Naive thymus-derived CD4-positive, alpha-beta T cell (primary cell): ENCODE results near the gene BBS9. TPM values are rescaled to one million over a fixed set of nuclear protein-coding genes. Genes with fewer than 3 reads are reported as not detected.
"Not testable (repeated sequence)": the region's sequence is repeated elsewhere in the genome, so short reads cannot be mapped to it uniquely, and the experiment has no call there.

Experiments
- ATAC-seq: fragments of 150-1000 bp; cut with Tn5 transposase; 2 replicates; pipeline ENCODE4 v1.10.0; 2021; ENCODE audit warnings: mild to moderate bottlenecking, moderate library complexity
- CTCF ChIA-PET: fragments of 350-600 bp; sonication (Branson Sonifier 250); formaldehyde crosslinking; loops from one replicate; lab custom pipeline; 2021; ENCODE audit warnings: antibody characterized with exemption; lab: Charles Lee
- POLR2A ChIA-PET: fragments of 350-600 bp; sonication (Branson Sonifier 250); formaldehyde crosslinking; loops from one replicate; lab custom pipeline; 2021; ENCODE audit warnings: antibody characterized with exemption, inconsistent platforms; lab: Charles Lee
- DNase-seq, 9 donors: peaks; one replicate each; pipeline versions ENCODE4 v3.0.0 to v3.0.0-alpha.2; 2020 to 2022; ENCODE audit warnings: mixed read lengths in 1 of 9
- H3K27ac ChIP-seq: one replicate; pipeline ENCODE4 v1.7.0; 2013; ENCODE audit warnings: mild to moderate bottlenecking, low read depth, low read length, moderate library complexity
- H3K27me3 ChIP-seq, 2 donors: one replicate each; pipeline ENCODE4 v1.7.0; 2013; ENCODE audit warnings: low read length in 2 of 2, mild to moderate bottlenecking in 2 of 2, moderate library complexity in 2 of 2; ENCODE audit not compliant: control insufficient read depth in 2 of 2, insufficient read depth in 2 of 2
- H3K36me3 ChIP-seq, 3 experiments: 1 replicate in 2 of 3; 2 replicates in 1 of 3; pipeline ENCODE4 v1.7.0; 2013; ENCODE audit warnings: low read length in 3 of 3, mild to moderate bottlenecking in 3 of 3, moderate library complexity in 1 of 3; ENCODE audit not compliant: insufficient read depth in 3 of 3, control insufficient read depth in 2 of 3
- H3K4me1 ChIP-seq, 2 donors: one replicate each; pipeline ENCODE4 v1.7.0; 2013; ENCODE audit warnings: low read length in 2 of 2, mild to moderate bottlenecking in 2 of 2, moderate library complexity in 1 of 2; ENCODE audit not compliant: control insufficient read depth in 2 of 2, insufficient read depth in 2 of 2
- H3K4me3 ChIP-seq: 2 replicates; pipeline ENCODE4 v1.7.0; 2013; ENCODE audit warnings: mild to moderate bottlenecking, low read length
- H3K9me3 ChIP-seq, 3 experiments: 1 replicate in 2 of 3; 2 replicates in 1 of 3; pipeline ENCODE4 v1.7.0; 2013; ENCODE audit warnings: low read length in 3 of 3; ENCODE audit not compliant: control insufficient read depth in 2 of 3
- H3K27ac Mint-ChIP-seq, 9 donors: one replicate each; pipeline ENCODE4 v1.8.0; 2020 to 2022; ENCODE audit warnings: mixed read lengths in 9 of 9, mild to moderate bottlenecking in 8 of 9, moderate library complexity in 5 of 9, inconsistent platforms in 2 of 9
- H3K27me3 Mint-ChIP-seq, 5 donors: one replicate each; pipeline ENCODE4 v1.8.0; 2021 to 2022; ENCODE audit warnings: mixed read lengths in 5 of 5, mild to moderate bottlenecking in 1 of 5
- H3K36me3 Mint-ChIP-seq, 5 donors: one replicate each; pipeline ENCODE4 v1.8.0; 2020 to 2022; ENCODE audit warnings: mixed read lengths in 5 of 5, mild to moderate bottlenecking in 3 of 5, inconsistent platforms in 1 of 5
- H3K4me1 Mint-ChIP-seq, 7 donors: one replicate each; pipeline ENCODE4 v1.8.0; 2020 to 2022; ENCODE audit warnings: mixed read lengths in 7 of 7, mild to moderate bottlenecking in 3 of 7, inconsistent platforms in 1 of 7
- H3K4me3 Mint-ChIP-seq, 10 donors: one replicate each; pipeline ENCODE4 v1.8.0; 2020 to 2022; ENCODE audit warnings: mild to moderate bottlenecking in 10 of 10, mixed read lengths in 10 of 10, moderate library complexity in 6 of 10, inconsistent platforms in 2 of 10
- H3K9me3 Mint-ChIP-seq, 11 donors: one replicate each; pipeline ENCODE4 v1.8.0; 2020 to 2022; ENCODE audit warnings: mixed read lengths in 11 of 11, mild to moderate bottlenecking in 4 of 11, inconsistent platforms in 1 of 11, moderate library complexity in 1 of 11
- intact Hi-C, 2 donors: fragments of 100-400 bp; cut with micrococcal nuclease; formaldehyde crosslinking; loops; one replicate each; pipeline ENCODE4 v1.15.1; 2023
- polyA plus RNA-seq, 2 donors: library from polyadenylated mRNA; unstranded; fragments of 300-500 nt; fragmentation: Illumina TruSeq; gene quantifications; one replicate each; pipeline ENCODE4 v1.2.3, GENCODE V29; 2021
- total RNA-seq, 6 experiments: library from RNA in 5 of 6; stranded (reverse) in 5 of 6; gene quantifications; 1 replicate in 5 of 6; 2 replicates in 1 of 6; pipeline ENCODE4 v1.2.3 and lab custom pipeline; 2021 to 2026

The BBS9 gene
- total and polyA plus RNA-seq, 7 experiments from 2014 or later = 11.1 to 31.0 (median 23.2) TPM

DNA sequence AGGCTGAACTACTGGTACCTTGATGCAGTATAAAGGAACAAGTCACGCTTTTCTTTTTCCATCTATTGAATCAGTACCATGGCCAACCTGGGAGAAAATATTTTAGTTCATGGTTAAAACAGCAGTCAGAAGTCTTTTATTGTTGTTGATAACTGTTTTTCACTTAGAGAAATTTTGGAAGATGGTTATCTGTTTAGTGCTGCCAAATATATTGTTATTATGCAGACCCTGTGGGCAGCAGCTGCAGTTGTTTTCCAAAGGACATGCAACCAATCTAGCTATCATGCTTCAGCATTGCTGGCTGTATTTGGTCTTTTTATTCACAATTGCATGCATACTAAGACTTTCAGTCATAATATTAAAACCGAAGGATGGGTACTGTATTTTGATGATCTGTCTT, 169.5 kb downstream of the BBS9 start:
- H3K27ac Mint-ChIP-seq = no peak overlapping the region
- peaks cover 2 to 63% (median 52%) of the 10 kb centered on the region in 5 donors for H3K36me3 Mint-ChIP-seq
- CTCF ChIA-PET = no interaction called here

DNA sequence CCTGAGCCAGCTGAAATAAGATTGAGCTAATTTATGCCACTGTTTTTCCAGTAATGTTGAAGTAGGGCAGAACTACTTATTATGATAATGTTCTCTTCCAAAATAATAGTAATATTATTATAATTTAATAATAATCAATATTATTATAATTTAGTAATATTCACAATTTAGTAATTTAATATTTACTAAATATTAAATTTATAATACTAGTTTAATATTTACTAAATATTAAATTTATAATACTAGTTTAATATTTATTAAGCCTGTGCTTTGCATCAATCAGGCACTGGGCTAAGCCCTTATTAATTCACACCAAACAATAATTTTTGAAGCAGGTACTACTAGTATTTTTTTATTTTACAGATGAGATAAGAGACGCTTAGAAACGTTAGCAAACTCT, 170.1 kb downstream of the BBS9 start:
- H3K9me3 Mint-ChIP-seq = peaks cover 8 to 69% (median 36%) of the 10 kb centered on the region in 11 donors
- H3K27ac Mint-ChIP-seq = no peak overlapping the region
- intact Hi-C loops = no loop called here

More for the DNA sequence above, 169.5 kb downstream of the BBS9 start:
- Mint-ChIP-seq H3K4me1 (peaks cover 0 to 5% (median 0%) of the 10 kb centered on the region in 7 donors), H3K4me3 (no peak overlapping the region), H3K9me3 (peaks cover 8 to 71% (median 33%) of the 10 kb centered on the region in 11 donors), H3K27me3 (no peaks in the 10 kb centered on the region)
- Histone ChIP-seq H3K36me3 (no peaks in the 10 kb centered on the region), H3K9me3 (peaks cover 0 to 16% (median 5%) of the 10 kb centered on the region in 3 experiments), H3K27ac (no peak overlapping the region), H3K27me3 (no peaks in the 10 kb centered on the region), H3K4me3 (no peak overlapping the region), H3K4me1 (no peaks in the 10 kb centered on the region)
- intact Hi-C loops = no loop called here
- POLR2A ChIA-PET = no interaction called here
- ATAC-seq (no peak), DNase-seq (no peak)

GRCh38 chr7:33300131-33300530, 170.8 kb downstream of the BBS9 start:
- peaks cover 0 to 16% (median 5%) of the 10 kb centered on the region in 3 experiments for H3K9me3 ChIP-seq
- Mint-ChIP-seq H3K27me3 (no peaks in the 10 kb centered on the region), H3K4me3 (peak overlapping the region in 1 of 10 donors; percentile 18), H3K4me1 (peaks cover 0 to 5% (median 0%) of the 10 kb centered on the region in 7 donors), H3K9me3 (peaks cover 8 to 72% (median 41%) of the 10 kb centered on the region in 11 donors), H3K27ac (no peak overlapping the region), H3K36me3 (peaks cover 2 to 68% (median 47%) of the 10 kb centered on the region in 5 donors)
- no peak for ATAC-seq
- no peak overlapping the region for H3K4me3 ChIP-seq
- H3K27me3 ChIP-seq = no peaks in the 10 kb centered on the region
- CTCF ChIA-PET = no interaction called here
- POLR2A ChIA-PET = no interaction called here
- no peaks in the 10 kb centered on the region for H3K36me3 ChIP-seq
- intact Hi-C loops = no loop called here
- no peak for DNase-seq
- no peaks in the 10 kb centered on the region for H3K4me1 ChIP-seq
- no peak overlapping the region for H3K27ac ChIP-seq

More for the DNA sequence above, 170.1 kb downstream of the BBS9 start:
- Histone ChIP-seq H3K27me3 (no peaks in the 10 kb centered on the region), H3K27ac (no peak overlapping the region), H3K4me3 (no peak overlapping the region), H3K9me3 (peaks cover 0 to 16% (median 5%) of the 10 kb centered on the region in 3 experiments), H3K4me1 (no peaks in the 10 kb centered on the region), H3K36me3 (no peaks in the 10 kb centered on the region)
- Mint-ChIP-seq H3K27me3 (no peaks in the 10 kb centered on the region), H3K4me1 (peaks cover 0 to 5% (median 0%) of the 10 kb centered on the region in 7 donors), H3K4me3 (no peak overlapping the region), H3K36me3 (peaks cover 2 to 62% (median 46%) of the 10 kb centered on the region in 5 donors)
- DNase-seq (no peak), ATAC-seq (no peak)
- CTCF ChIA-PET = no interaction called here
- POLR2A ChIA-PET = no interaction called here

GRCh38 chr7:33300742-33301141, 171.4 kb downstream of the BBS9 start:
- Histone ChIP-seq H3K4me3 (no peak overlapping the region), H3K4me1 (no peaks in the 10 kb centered on the region), H3K27me3 (no peaks in the 10 kb centered on the region), H3K36me3 (no peaks in the 10 kb centered on the region), H3K27ac (no peak overlapping the region), H3K9me3 (peaks cover 0 to 16% (median 5%) of the 10 kb centered on the region in 3 experiments)
- ATAC-seq = no peak
- intact Hi-C loops = no loop called here
- Mint-ChIP-seq H3K36me3 (peaks cover 2 to 74% (median 53%) of the 10 kb centered on the region in 5 donors), H3K27ac (no peak overlapping the region), H3K9me3 (peaks cover 8 to 78% (median 41%) of the 10 kb centered on the region in 11 donors), H3K27me3 (no peaks in the 10 kb centered on the region), H3K4me3 (no peak overlapping the region), H3K4me1 (peaks cover 0 to 5% (median 0%) of the 10 kb centered on the region in 7 donors)
- ChIA-PET POLR2A (no interaction called here), CTCF (no interaction called here)
- no peak for DNase-seq

DNA sequence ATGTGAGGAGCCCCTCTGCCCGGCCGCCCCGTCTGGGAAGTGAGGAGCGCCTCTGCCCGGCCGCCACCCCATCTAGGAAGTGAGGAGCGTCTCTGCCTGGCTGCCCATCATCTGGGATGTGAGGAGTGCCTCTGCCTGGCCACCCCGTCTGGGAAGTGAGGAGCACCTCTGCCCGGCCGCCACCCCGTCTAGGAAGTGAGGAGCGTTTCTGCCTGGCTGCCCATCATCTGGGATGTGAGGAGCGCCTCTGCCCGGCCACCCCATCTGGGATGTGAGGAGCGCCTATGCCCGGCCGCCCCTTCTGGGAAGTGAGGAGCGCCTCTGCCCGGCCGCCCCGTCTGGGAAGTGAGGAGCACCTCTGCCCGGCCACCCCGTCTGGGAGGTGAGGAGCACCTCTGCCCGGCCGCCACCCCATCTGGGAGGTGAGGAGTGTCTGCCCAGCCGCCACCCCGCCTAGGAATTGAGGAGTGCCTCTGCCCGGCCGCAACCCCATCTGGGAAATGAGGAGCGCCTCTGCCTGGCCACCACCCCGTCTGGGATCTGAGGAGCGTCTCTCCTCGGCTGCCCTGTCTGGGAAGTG, 174.7 kb downstream of the BBS9 start:
- not testable (repeated sequence) for DNase-seq
- peaks cover 2 to 74% (median 52%) of the 10 kb centered on the region in 5 donors for H3K36me3 Mint-ChIP-seq

GRCh38 chr7:33307205-33307604, 177.8 kb downstream of the BBS9 start:
- peaks cover 0 to 33% (median 20%) of the 10 kb centered on the region in 11 donors for H3K9me3 Mint-ChIP-seq
- H3K27ac ChIP-seq = no peak overlapping the region
- peaks cover 0 to 76% (median 50%) of the 10 kb centered on the region in 5 donors for H3K36me3 Mint-ChIP-seq
- ChIA-PET CTCF (no interaction called here), POLR2A (no interaction called here)
- H3K27ac Mint-ChIP-seq = no peak overlapping the region
- no peak for ATAC-seq
- H3K4me3 Mint-ChIP-seq = no peak overlapping the region
- intact Hi-C loops = no loop called here
- no peaks in the 10 kb centered on the region for H3K27me3 ChIP-seq
- no peaks in the 10 kb centered on the region for H3K36me3 ChIP-seq
- peaks cover 0 to 4% (median under 1%) of the 10 kb centered on the region in 7 donors for H3K4me1 Mint-ChIP-seq
- no peaks in the 10 kb centered on the region for H3K9me3 ChIP-seq
- no peaks in the 10 kb centered on the region for H3K4me1 ChIP-seq
- no peak overlapping the region for H3K4me3 ChIP-seq
- H3K27me3 Mint-ChIP-seq = no peaks in the 10 kb centered on the region
- DNase-seq = no peak

More for the DNA sequence above, 174.7 kb downstream of the BBS9 start:
- H3K4me3 ChIP-seq, H3K27ac Mint-ChIP-seq, POLR2A ChIA-PET, ATAC-seq, H3K27ac ChIP-seq, H3K4me3 Mint-ChIP-seq, CTCF ChIA-PET, H3K36me3 ChIP-seq, H3K27me3 Mint-ChIP-seq, H3K4me1 ChIP-seq, H3K4me1 Mint-ChIP-seq, intact Hi-C loops, H3K27me3 ChIP-seq: not testable (repeated sequence)
- peaks cover 0 to 63% (median 41%) of the 10 kb centered on the region in 11 donors for H3K9me3 Mint-ChIP-seq
- peaks cover 0 to 16% (median 5%) of the 10 kb centered on the region in 3 experiments for H3K9me3 ChIP-seq

DNA sequence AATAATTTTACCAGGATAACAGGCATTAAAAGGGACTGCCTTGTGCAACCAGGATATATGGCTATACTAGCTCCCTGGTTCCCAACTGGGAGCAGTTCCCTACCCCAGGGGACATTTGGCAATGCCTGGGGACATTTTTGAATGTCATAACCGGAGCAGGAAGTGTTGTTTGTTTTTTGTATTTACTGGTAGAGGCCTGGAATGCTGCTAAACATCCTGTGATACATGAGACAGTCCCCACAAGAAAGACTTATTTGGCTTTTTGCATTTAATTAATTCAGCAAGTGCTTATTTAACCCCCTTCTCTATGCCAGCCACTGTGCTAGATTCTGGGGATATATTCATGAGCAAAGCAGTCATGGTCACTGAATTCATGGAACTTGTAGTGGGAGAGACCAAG, 181.2 kb downstream of the BBS9 start:
- no peak for DNase-seq

More for the DNA sequence above, 181.2 kb downstream of the BBS9 start:
- H3K27ac Mint-ChIP-seq = no peak overlapping the region
- Histone ChIP-seq H3K27me3 (no peaks in the 10 kb centered on the region), H3K4me3 (no peak overlapping the region), H3K9me3 (no peaks in the 10 kb centered on the region), H3K4me1 (no peaks in the 10 kb centered on the region), H3K27ac (no peak overlapping the region), H3K36me3 (peaks cover 0 to 5% (median 0%) of the 10 kb centered on the region in 3 experiments)
- intact Hi-C loops = no loop called here
- ChIA-PET CTCF (no interaction called here), POLR2A (no interaction called here)
- no peak for ATAC-seq
- H3K36me3 Mint-ChIP-seq = peaks cover 0 to 74% (median 65%) of the 10 kb centered on the region in 5 donors
- no peak overlapping the region for H3K4me3 Mint-ChIP-seq
- peaks cover 0 to 32% (median 10%) of the 10 kb centered on the region in 11 donors for H3K9me3 Mint-ChIP-seq
- no peaks in the 10 kb centered on the region for H3K27me3 Mint-ChIP-seq
- peaks cover 0 to 4% (median 0%) of the 10 kb centered on the region in 7 donors for H3K4me1 Mint-ChIP-seq
